Small intestine (tissue), 7 donors: Measurements from ENCODE around the gene EPHA4. TPM values are rescaled to one million over a fixed set of nuclear protein-coding genes. Genes with fewer than 3 reads are reported as not detected.

Experiments
- DNase-seq, 2 donors: peaks; one replicate each; pipeline versions ENCODE4 v3.0.0 to v3.0.0-alpha.2; 2013
- FAIRE-seq: peaks from 2 replicates; lab custom pipeline; 2012; peaks lifted over from hg19 to GRCh38; lab: Jason Lieb, UNC
- H3K27ac ChIP-seq, 3 donors: one replicate each; pipeline ENCODE4 v1.5.1; 2013; ENCODE audit warnings: low read length in 2 of 3, mild to moderate bottlenecking in 2 of 3, control low read depth in 1 of 3, inconsistent platforms in 1 of 3, low read depth in 1 of 3, moderate library complexity in 1 of 3
- H3K27me3 ChIP-seq, 3 donors: one replicate each; pipeline ENCODE4 v1.6.1; 2013; ENCODE audit warnings: low read length in 3 of 3, inconsistent platforms in 1 of 3; ENCODE audit not compliant: control insufficient read depth in 3 of 3, insufficient read depth in 3 of 3
- H3K36me3 ChIP-seq, 3 donors: one replicate each; pipeline ENCODE4 v1.6.1; 2013; ENCODE audit warnings: low read length in 3 of 3, inconsistent platforms in 1 of 3, low read depth in 1 of 3, mild to moderate bottlenecking in 1 of 3, moderate library complexity in 1 of 3; ENCODE audit not compliant: control insufficient read depth in 3 of 3, insufficient read depth in 2 of 3
- H3K4me1 ChIP-seq, 3 donors: one replicate each; pipeline ENCODE4 v1.6.1; 2013; ENCODE audit warnings: low read length in 2 of 3, inconsistent platforms in 1 of 3, low read depth in 1 of 3, mild to moderate bottlenecking in 1 of 3, moderate library complexity in 1 of 3; ENCODE audit not compliant: control insufficient read depth in 3 of 3, insufficient read depth in 2 of 3
- H3K4me3 ChIP-seq, 3 donors: one replicate each; pipeline ENCODE4 v1.5.1; 2013; ENCODE audit warnings: low read length in 3 of 3, control low read depth in 1 of 3, inconsistent platforms in 1 of 3, low read depth in 1 of 3, mild to moderate bottlenecking in 1 of 3, moderate library complexity in 1 of 3
- H3K9me3 ChIP-seq, 2 donors: one replicate each; pipeline ENCODE4 v1.6.1; 2013; ENCODE audit warnings: low read depth in 1 of 2, low read length in 1 of 2; ENCODE audit not compliant: control insufficient read depth in 2 of 2, insufficient read depth in 1 of 2
- WGBS, 3 donors: extraction: QIAGEN DNeasy Blood & Tissue Kit; methylation state at CpG; one replicate each; pipeline ENCODE4 v1.1.7; 2013; 5-methylcytosine and 5-hydroxymethylcytosine counted together
- polyA plus RNA-seq, 4 donors: library from polyadenylated mRNA; stranded (reverse) in 3 of 4; unstranded in 1 of 4; fragments of 200-250 nt in 3 of 4; fragments of 120-200 nt in 1 of 4; gene quantifications; one replicate each; pipeline versions ENCODE4 v1.2.1 to v1.2.3, GENCODE V29; 2013
- donor health status: healthy with polysubstance abuse.
- donor health status: control.
- donor health status: control.
- donor health status: Bipolar disorder and iron deficiency.
- donor health status: healthy.

The EPHA4 gene
- polyA plus RNA-seq, 4 donors: 2.9 to 3.1 TPM; not detected in 2

DNA sequence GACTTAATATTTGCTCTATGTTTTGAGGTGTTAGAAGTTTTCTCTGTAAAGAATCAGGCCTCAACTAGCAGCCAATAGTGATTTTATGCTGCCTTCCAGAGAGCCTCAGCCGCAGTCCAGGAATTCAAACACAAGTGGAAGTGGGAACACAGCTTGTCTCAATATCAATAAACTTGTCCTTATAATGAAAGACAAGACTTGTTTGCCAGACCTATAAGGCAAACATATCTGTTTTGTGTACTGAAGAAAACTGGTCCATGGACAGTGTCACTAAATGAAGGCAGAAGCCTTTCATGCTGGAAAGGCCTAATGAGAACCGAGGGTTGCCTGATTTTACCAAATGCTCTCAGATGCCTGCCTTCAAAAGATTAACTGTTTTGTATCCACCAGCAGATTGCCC is 182.2 kb downstream of the EPHA4 start:
- Histone ChIP-seq H3K36me3 (no peaks in the 10 kb centered on the region), H3K9me3 (no peaks in the 10 kb centered on the region), H3K4me1 (no peaks in the 10 kb centered on the region), H3K27ac (no peak overlapping the region), H3K27me3 (no peaks in the 10 kb centered on the region), H3K4me3 (no peak overlapping the region)
- DNase-seq (no peak), FAIRE-seq (no peak)
- 80 to 81% (median 80%) methylated on average over 2 of the region's 2 CpGs for WGBS, 3 donors

DNA sequence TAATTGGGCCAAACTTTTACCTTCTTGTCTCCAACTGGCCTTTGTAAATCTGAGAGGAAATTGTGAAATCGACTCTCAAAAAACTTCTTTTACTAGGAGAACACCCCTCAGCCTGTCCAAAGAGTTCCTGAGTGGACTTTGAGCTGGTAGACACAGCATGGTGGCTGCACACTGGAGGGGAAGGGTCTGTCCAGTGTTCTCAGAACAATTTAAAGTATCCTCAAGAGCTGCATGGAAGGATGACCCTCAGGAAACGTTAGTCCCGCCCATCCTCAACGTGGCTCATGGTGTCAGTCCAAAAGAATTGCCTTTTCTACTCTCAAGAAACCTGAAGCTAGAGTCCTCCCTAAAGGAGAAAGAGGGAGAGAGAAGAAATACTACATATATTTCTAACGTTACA is 182.7 kb downstream of the EPHA4 start:
- no peak overlapping the region for H3K4me3 ChIP-seq
- DNase-seq: no peak
- no peaks in the 10 kb centered on the region for H3K27me3 ChIP-seq
- H3K36me3 ChIP-seq: no peaks in the 10 kb centered on the region
- no peaks in the 10 kb centered on the region for H3K4me1 ChIP-seq
- no peak for FAIRE-seq
- H3K9me3 ChIP-seq: no peaks in the 10 kb centered on the region
- WGBS, 3 donors: 67 to 77% (median 73%) methylated on average over 5 of the region's 5 CpGs
- H3K27ac ChIP-seq: no peak overlapping the region

DNA sequence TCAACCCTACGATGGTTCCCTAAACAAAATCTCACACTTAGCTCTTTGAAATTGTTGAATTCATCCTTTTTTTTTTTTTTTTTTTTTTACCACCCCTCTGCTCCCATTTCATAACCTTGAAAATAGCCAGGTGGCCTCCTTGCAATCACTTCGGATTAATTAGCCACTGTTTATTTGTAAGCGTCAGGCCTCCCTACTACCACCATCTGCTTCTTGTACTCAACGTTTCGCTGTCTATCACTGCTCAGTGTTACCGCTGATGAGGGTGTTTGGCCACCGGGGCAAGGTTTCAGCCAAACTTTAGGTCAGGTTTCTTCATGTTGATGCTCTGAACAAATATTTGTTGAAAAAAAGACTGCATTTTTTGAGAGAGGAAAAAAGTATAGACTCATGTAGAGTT is 183.2 kb downstream of the EPHA4 start:
- H3K4me3 ChIP-seq: no peak overlapping the region
- 85 to 86% (median 85%) methylated on average over 7 of the region's 7 CpGs for WGBS, 3 donors
- no peaks in the 10 kb centered on the region for H3K9me3 ChIP-seq
- FAIRE-seq (no peak), DNase-seq (no peak)
- no peaks in the 10 kb centered on the region for H3K27me3 ChIP-seq
- H3K4me1 ChIP-seq: no peaks in the 10 kb centered on the region
- H3K36me3 ChIP-seq: no peaks in the 10 kb centered on the region
- H3K27ac ChIP-seq: no peak overlapping the region

DNA sequence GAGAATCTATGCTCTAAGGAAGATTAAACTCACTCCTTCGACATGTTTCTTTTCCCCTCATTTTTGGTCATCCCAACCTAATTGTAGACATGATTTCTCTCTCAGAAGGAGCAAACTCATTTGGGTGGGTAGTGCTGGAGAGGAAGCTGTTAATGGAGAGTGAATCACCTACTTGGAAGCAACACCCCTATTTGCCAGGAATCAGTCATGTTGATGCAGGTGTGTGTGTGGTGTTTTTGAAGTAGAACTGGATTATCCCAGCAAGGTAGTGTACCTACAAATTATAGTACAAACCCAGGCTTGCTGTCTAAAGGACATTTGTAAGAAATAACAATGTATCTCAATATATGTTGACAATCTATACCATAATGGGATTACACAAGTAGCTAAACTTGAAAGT is 186.4 kb downstream of the EPHA4 start:
- DNase-seq (no peak), FAIRE-seq (no peak)
- no peak overlapping the region for H3K4me3 ChIP-seq
- no peaks in the 10 kb centered on the region for H3K36me3 ChIP-seq
- no peaks in the 10 kb centered on the region for H3K4me1 ChIP-seq
- H3K9me3 ChIP-seq: no peaks in the 10 kb centered on the region
- WGBS, 3 donors: 73 to 90% (median 76%) methylated on average over 1 of the region's 1 CpG
- H3K27ac ChIP-seq: no peak overlapping the region
- H3K27me3 ChIP-seq: no peaks in the 10 kb centered on the region

DNA sequence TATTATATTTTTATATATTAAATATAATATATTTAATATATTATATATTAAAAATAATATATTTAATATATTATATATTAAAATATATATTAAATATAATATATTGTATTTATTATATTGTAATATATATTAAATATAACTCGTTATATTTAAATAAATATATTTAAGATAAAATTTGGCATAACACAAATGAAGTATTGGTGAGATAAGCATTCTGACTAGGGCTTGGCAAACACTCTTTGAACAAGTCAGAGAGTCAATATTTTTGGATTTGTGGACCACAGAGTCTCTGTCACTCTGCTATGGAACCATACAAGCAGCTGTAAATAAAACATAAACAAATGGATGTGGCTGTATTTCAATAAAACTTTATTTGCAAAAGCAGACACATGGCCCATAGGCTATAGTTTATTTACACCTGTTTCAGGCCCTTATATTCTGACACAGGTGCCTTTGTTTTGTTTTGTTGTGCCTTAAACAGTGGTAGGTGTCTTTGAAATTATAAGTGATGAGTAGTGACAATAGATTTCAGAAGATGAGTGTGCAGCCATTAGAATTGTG is 190.1 kb downstream of the EPHA4 start:
- FAIRE-seq: no peak
- WGBS, 3 donors: 59 to 81% (median 69%) methylated on average over 1 of the region's 1 CpG

DNA sequence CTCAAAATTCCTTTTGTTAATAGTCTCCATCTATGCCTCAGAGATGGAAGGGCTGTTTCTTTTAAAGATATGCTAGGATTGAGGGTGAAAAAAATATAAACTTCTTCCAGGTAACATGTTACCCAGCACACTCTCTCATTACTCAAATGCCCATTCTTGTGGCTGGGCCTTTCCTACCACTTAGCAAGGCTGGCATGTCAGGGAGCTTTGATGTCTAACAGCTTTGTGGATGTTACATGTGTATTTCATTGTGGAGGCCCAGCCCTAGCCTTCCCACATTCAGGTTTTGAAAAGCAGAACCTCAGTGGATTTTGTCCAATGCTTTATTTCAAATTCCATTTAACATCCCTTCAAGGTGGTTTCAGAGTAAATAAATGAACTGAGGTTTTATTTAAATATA is 191.4 kb downstream of the EPHA4 start:
- Histone ChIP-seq H3K36me3 (no peaks in the 10 kb centered on the region), H3K9me3 (no peaks in the 10 kb centered on the region), H3K27me3 (no peaks in the 10 kb centered on the region), H3K4me1 (no peaks in the 10 kb centered on the region), H3K4me3 (no peak overlapping the region), H3K27ac (no peak overlapping the region)
- DNase-seq (no peak), FAIRE-seq (no peak)

More for the DNA sequence above, 190.1 kb downstream of the EPHA4 start:
- Histone ChIP-seq H3K27ac (no peak overlapping the region), H3K4me3 (no peak overlapping the region), H3K4me1 (no peaks in the 10 kb centered on the region), H3K36me3 (no peaks in the 10 kb centered on the region), H3K27me3 (no peaks in the 10 kb centered on the region), H3K9me3 (no peaks in the 10 kb centered on the region)
- no peak for DNase-seq

DNA sequence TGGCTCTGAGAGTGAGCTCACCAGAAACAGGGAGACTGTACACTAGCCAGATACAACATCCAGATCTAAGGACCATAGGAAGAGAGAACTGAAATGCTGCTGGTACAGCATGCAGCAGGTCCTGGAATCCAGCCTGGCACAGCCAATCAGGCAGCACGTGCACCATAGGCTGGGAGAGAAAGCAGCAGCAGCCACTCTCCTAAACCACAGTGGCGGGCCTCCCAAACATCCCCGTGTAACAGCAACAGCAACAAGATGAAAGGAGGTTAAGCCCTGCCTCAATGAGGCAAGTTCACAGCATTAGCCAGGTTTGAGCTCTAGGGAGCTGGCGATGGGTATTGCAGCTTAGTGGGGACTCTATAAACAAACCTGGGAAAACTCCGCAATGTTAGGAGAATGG is 192.0 kb downstream of the EPHA4 start:
- 70 to 73% (median 70%) methylated on average over 5 of the region's 5 CpGs for WGBS, 3 donors
- Histone ChIP-seq H3K9me3 (no peaks in the 10 kb centered on the region), H3K36me3 (no peaks in the 10 kb centered on the region), H3K4me3 (no peak overlapping the region), H3K4me1 (no peaks in the 10 kb centered on the region), H3K27ac (no peak overlapping the region), H3K27me3 (no peaks in the 10 kb centered on the region)
- DNase-seq (no peak), FAIRE-seq (no peak)

DNA sequence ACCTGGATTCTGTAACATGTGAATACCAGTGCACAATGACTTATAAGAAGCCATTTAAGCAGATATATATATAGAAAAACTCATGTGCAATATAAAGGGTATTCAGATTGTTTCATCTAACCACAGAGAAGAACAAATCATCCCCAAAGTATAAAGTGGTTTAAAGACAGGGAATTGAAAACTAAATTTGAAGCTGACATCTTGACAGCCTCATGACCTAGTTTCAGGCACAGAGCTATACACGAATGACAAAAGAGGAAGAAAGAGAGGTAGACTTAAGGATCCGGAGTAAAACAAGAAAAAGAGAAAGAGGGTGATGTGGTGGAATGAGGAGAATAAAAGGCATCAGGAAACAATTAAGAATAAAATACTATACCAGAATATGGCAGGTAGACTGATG is 194.5 kb downstream of the EPHA4 start:
- WGBS, 3 donors: 45 to 66% (median 61%) methylated on average over 2 of the region's 2 CpGs
- no peak overlapping the region for H3K27ac ChIP-seq
- FAIRE-seq: no peak
- H3K27me3 ChIP-seq: peaks cover 0 to 3% (median 0%) of the 10 kb centered on the region in 3 donors
- no peaks in the 10 kb centered on the region for H3K36me3 ChIP-seq
- H3K4me3 ChIP-seq: no peak overlapping the region
- DNase-seq: no peak
- H3K4me1 ChIP-seq: no peaks in the 10 kb centered on the region
- H3K9me3 ChIP-seq: no peaks in the 10 kb centered on the region

DNA sequence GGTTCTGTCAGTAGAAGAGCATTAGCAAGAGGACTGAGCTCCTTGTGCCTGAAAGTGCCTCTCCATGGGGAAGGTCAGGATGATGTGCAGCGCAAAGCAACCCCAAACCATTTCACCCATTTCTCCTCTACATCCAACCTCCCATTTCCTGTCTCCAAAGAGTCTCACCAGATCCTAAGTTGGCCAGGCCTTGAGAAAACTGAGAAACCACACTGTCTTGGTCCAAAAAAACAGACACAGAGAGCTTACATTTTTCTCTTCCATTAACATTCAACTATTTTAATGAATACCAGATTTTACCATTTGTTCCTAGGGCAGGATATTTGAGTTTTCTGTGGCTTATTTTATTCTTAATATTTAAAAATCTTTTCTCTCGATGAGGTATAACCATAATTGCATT is 195.0 kb downstream of the EPHA4 start:
- Histone ChIP-seq H3K4me1 (no peaks in the 10 kb centered on the region), H3K4me3 (no peak overlapping the region), H3K27me3 (peaks cover 0 to 6% (median 0%) of the 10 kb centered on the region in 3 donors), H3K36me3 (no peaks in the 10 kb centered on the region), H3K9me3 (no peaks in the 10 kb centered on the region), H3K27ac (no peak overlapping the region)
- WGBS, 3 donors: 88 to 96% (median 95%) methylated on average over 2 of the region's 2 CpGs
- DNase-seq (no peak), FAIRE-seq (no peak)
